Measurements from ENCODE around the gene MZT1.

DNA sequence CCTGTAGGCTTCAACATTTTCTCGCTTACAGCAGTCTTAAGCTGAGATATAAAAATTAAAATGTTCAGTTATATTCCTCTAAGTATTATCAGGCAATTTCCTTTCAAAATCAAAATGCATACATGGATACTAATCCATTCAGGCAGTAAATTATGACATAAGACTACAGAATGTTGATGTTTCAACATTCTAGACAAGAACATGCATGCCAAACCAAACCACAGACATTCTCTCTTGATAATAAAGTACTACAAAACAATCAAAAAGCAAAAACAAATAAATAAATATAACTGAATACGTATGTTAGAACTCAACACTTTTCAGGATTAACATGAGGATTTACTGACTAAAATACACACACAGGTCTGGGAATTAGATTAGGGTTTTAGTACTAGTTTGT is 46.6 kb upstream of the MZT1 start:
- TF ChIP-seq, protein P1, sequence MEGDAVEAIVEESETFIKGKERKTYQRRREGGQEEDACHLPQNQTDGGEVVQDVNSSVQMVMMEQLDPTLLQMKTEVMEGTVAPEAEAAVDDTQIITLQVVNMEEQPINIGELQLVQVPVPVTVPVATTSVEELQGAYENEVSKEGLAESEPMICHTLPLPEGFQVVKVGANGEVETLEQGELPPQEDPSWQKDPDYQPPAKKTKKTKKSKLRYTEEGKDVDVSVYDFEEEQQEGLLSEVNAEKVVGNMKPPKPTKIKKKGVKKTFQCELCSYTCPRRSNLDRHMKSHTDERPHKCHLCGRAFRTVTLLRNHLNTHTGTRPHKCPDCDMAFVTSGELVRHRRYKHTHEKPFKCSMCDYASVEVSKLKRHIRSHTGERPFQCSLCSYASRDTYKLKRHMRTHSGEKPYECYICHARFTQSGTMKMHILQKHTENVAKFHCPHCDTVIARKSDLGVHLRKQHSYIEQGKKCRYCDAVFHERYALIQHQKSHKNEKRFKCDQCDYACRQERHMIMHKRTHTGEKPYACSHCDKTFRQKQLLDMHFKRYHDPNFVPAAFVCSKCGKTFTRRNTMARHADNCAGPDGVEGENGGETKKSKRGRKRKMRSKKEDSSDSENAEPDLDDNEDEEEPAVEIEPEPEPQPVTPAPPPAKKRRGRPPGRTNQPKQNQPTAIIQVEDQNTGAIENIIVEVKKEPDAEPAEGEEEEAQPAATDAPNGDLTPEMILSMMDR (IDR thresholded peaks at IDR 0.05): no peak
- TF ChIP-seq POLR2A (IDR thresholded peaks at IDR 0.05): no peak

Data from thyroid gland (tissue), 4 donors.